ENCODE data around the gene SUSD3.
A peak's percentile ranks its signal among the peaks of the same experiment; 100 is the strongest.

SUSD3 gene

DNA sequence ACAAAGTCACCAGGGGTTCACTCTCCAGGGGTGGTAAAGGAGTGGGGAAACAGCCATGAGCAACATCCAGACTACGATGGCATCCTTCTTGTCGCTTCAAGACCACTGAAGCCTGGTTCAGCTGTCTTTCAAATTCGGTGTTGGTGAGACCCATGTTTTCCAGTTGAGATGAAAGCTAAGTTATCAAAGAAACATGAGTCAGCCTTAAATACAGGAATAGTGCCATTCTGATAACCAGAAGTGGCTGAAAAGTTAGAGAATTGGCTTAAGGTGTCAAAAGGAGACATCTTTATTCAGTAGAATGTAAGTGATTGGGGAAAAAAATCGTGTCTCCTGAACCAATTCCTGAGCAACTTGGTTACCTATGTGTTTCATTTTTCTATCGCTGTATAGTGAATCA is 30.5 kb downstream of the SUSD3 start:
- Mint-ChIP-seq H3K36me3 (peaks cover 20% of the 10 kb centered on the region), H3K27ac (no peak overlapping the region), H3K9me3 (peaks cover 4% of the 10 kb centered on the region), H3K4me1 (peaks cover 64% of the 10 kb centered on the region), H3K4me3 (no peak overlapping the region)
- DNase-seq (ENCODE audit: low spot score in 2 of 2): no peak
- ATAC-seq: no peak

DNA sequence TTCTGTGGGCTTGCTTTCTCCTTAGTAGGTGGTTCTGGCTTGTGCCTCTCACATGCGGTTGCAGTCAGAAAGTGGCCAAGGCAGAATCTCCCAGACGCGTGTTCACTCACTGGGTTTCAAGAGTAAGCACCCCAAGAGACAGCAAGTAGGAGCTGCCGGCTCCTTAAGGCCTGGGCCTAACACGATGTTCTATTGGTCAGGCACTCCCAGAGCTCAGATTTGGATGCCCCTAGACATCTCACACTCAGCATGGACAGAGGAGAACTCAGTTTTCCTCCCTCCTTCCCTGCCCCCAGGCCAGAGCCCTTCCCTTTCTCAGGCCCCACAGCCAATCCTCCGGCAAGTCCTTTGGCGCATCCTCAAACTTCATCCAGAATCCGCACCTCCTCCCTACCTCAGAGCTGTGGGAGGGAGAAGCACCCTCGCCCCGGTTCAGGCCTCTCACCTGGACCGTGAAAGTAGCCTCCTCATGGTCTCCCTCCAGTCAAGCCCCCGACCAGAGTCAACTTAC is 31.0 kb downstream of the SUSD3 start:
- Mint-ChIP-seq H3K4me1 (peaks cover 68% of the 10 kb centered on the region), H3K9me3 (peaks cover 4% of the 10 kb centered on the region), H3K4me3 (no peak overlapping the region), H3K27ac (no peak overlapping the region), H3K36me3 (peaks cover 22% of the 10 kb centered on the region)
- DNase-seq (ENCODE audit: low spot score in 2 of 2) (no peak), ATAC-seq (no peak)

DNA sequence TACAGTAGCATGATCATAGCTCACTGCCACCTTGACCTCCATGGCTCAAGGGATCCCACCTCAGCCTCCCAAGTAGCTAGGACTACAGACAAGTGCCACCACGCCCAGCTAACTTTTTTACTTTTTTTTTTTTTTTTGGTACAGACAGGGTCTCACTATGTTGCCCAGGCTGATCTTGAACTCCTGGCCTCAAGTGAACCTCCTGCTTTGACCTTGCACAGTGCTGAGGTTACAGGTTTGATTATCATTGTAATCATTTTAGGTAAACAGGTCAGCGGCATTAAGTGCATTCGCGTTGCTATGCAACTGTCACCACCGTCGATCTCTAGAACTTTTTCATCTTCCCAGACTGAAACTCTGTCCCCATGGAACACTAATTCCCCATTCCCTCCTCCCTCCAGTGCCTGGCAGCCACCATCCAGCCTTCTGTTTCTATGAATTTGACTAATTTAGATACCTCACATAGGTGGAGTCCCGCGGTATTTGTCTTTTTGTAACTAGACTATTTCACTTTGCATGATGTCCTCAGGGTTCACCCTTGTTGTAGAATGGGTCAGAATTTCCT is 31.7 kb downstream of the SUSD3 start:
- ATAC-seq (no peak), DNase-seq (ENCODE audit: low spot score in 2 of 2) (no peak)
- H3K4me3 Mint-ChIP-seq: no peak overlapping the region
- H3K4me1 Mint-ChIP-seq: peaks cover 73% of the 10 kb centered on the region
- peaks cover 4% of the 10 kb centered on the region for H3K9me3 Mint-ChIP-seq
- H3K36me3 Mint-ChIP-seq: peaks cover 25% of the 10 kb centered on the region
- H3K27ac Mint-ChIP-seq: no peak overlapping the region

DNA sequence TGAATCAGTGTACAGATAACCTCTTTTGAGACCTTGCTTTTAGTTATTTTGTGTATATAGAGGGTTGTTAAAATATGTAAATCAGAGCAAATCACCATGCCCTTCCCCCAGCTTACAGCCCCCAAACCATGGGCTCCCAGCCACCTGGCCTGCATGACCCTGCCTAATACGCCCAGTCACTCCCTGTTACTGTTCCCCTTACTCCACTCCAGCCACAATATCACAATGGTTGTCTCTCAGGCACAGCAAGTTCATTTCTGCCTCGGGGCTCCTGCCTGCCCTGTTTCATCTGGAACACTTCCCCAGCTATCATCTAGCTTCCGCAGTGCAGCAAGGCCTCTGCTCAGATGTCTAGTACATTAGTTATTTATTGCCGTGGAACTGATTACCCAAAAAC is 32.6 kb downstream of the SUSD3 start:
- Mint-ChIP-seq H3K4me3 (peak overlapping the region; percentile 43), H3K4me1 (peaks cover 73% of the 10 kb centered on the region), H3K9me3 (peaks cover 4% of the 10 kb centered on the region), H3K27ac (peak overlapping the region; percentile 86), H3K36me3 (peaks cover 16% of the 10 kb centered on the region)
- ATAC-seq: no peak
- no peak for DNase-seq (ENCODE audit: low spot score in 2 of 2)

DNA sequence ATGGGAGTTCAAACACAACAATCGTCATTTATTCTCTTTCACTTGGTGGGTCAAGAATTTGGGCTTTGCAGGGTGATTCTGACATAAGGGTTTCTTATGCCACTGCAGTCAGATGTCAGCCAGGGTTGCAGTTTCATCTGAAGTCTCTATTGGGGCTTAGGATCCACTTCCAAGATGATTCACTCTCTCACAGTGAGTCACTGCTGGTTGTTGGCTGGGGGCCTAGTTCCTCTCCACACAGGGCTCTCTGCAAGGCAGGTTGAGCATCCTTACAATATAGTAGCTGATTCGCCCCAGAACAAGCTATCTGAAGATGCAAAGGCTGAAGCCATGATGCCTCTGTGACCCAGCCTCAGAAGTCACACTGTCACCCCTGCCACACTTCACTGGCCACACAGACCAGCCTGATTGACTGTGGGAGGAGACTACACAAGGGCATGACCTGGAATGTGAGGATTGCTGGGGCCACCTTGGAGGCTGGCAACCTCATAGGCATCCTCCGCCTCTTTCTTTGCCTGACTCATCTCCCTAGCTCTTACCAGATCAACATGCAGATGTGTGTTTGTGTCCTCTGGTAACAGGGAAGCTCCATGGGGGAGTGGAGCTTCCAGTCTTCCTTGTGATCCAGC is 33.1 kb downstream of the SUSD3 start:
- H3K9me3 Mint-ChIP-seq: peaks cover 4% of the 10 kb centered on the region
- H3K4me3 Mint-ChIP-seq: peak overlapping the region; percentile 43
- peak in 1 of 2 donors; percentile 76 for DNase-seq (ENCODE audit: low spot score in 2 of 2)
- ATAC-seq: peak; percentile 64
- peaks cover 14% of the 10 kb centered on the region for H3K36me3 Mint-ChIP-seq
- peak overlapping the region; percentile 86 for H3K27ac Mint-ChIP-seq
- peaks cover 71% of the 10 kb centered on the region for H3K4me1 Mint-ChIP-seq

DNA sequence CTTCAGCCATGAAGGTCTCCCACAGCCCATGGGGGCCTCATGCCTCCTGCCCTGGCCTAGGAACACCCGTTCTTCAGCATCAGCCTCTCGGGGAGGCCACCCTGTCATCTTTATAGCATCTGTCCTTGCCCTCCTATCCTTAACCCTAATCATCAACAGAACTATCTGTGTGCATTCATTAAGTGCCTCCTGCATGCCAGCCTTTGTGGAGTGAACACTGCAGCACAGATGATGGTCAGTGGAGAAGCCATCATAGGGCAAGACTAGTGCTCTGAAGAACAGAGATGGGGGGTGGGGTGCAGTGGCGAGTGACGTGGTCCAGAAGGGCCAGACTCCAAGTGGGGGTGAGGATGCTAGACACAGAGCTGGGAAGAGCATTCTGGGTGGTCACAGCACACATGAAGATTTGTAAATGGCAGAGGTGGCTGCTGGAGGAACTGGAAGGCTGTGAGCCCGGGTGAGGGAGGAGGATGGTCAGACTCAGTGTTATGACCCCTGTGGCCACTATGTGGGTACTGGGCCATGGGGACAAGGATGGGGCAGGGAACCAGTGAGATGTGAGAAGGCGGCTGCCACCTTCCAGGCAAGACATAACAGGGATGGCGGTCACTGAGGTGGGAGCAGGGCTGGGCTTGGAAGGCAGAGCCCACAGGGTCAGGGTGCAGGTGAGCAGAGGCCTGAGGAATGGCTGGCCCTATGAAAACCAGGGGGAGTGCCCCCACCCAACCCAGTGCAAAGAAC is 33.9 kb downstream of the SUSD3 start:
- DNase-seq (ENCODE audit: low spot score in 2 of 2) (no peak), ATAC-seq (no peak)
- Mint-ChIP-seq H3K4me1 (peaks cover 74% of the 10 kb centered on the region), H3K9me3 (peaks cover 4% of the 10 kb centered on the region), H3K4me3 (peak overlapping the region; percentile 43), H3K27ac (peak overlapping the region; percentile 86), H3K36me3 (peaks cover 12% of the 10 kb centered on the region)

DNA sequence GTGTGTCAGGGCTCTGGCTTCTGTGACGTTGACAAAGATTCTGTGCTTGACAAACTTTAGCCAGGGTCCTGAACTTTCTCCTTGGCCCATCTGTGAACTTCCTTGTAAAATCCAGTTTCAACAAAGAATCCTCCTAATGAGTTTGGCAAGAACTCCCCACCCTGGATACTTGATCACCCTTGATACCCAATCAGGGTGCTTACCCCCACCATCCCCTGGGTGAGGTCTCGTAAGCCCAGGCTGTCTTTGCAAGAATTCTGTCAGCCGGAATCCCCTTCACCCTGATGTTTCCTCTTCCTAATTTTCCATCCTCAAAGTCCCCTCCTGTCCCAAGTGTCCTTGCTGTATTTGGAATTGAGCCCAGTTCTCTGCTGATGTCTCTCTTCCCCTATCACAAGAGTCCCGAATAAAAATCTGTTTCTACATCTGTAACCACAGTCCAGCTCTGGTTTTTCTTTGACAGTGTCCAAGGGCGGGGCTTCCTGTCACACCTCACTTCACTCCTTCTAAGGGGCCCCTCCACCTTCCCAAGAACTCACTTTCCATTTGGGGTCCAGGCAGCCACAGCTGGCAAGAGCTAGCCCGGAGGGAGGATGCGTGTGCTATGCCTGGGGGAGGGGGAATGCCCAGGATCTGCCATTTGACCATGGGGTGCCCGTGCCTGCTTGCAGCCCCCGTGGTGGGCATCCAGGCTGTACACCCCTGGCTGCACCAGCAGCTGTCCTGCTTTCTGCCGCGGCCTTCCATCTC is 34.8 kb downstream of the SUSD3 start:
- ATAC-seq: no peak
- H3K9me3 Mint-ChIP-seq: peaks cover 4% of the 10 kb centered on the region
- peak overlapping the region; percentile 93 for H3K4me3 Mint-ChIP-seq
- H3K36me3 Mint-ChIP-seq: peaks cover 12% of the 10 kb centered on the region
- no peak for DNase-seq (ENCODE audit: low spot score in 2 of 2)
- peak overlapping the region; percentile 92 for H3K27ac Mint-ChIP-seq
- peaks cover 77% of the 10 kb centered on the region for H3K4me1 Mint-ChIP-seq

DNA sequence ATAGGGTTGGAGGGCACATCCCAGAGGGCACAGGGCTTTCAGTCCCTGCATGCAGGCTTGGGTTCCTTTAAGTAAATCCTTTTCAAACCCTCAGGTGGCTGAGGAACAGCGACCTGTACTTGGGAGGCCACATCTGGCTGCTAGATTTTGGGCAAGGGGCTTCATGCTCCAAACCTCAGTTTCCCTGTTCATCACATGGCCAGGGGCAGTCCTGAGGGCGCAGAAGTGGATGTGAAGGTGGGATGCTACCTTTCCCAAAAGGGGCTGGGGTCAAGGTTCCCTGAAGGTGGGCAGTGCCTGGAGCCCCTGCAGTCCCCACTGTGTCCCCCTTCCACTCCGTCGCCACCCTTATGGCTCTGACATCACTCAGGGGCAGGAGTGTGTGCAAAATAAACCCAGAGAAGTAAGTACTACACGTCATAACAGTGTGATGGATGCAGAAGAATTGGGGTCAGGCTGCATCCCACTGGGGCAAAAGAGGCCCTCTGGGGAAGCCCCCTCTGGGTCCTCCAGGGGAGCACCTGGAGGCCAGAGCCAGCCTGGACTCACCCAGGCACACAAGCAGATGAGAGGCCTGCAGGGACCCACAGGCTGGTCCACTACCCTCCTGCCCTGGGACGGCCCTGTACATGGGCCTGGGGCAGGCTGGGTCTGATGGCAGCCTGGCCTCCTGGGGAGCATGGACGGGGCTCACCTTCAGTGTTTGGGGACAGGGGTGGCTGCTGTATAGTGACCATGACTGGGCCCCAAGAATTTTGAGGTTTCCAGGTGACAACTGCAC is 35.6 kb downstream of the SUSD3 start:
- H3K9me3 Mint-ChIP-seq: peaks cover 4% of the 10 kb centered on the region
- H3K27ac Mint-ChIP-seq: peak overlapping the region; percentile 92
- no peak for DNase-seq (ENCODE audit: low spot score in 2 of 2)
- no peak for ATAC-seq
- H3K36me3 Mint-ChIP-seq: peaks cover 12% of the 10 kb centered on the region
- peak overlapping the region; percentile 93 for H3K4me3 Mint-ChIP-seq
- H3K4me1 Mint-ChIP-seq: peaks cover 73% of the 10 kb centered on the region

DNA sequence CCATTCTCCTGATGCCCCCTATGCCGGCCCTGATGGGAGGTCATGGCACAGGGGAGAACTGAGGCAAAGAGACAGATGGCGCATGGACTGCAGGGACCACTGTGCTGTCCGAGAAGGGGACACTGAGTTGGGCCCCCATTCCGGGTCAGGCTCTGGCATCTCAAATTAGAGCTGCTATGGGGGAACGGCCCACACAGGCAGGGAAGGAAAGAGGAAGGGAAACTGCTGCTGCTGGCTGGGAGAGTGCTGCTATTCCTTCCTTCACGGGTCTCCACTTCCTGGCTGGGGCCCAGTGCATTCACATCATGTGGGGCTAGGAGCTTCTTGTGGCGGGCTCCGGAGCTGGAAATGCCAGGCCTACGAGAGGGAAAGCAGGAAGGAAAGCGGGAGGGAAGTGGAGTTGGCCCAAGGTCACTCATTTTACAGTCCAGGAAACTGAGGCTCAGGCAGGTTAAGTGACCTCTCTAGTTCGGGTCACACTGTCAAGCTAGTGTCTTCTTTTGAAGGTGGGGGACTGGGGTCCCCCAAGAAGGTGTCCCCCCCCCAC is 36.2 kb downstream of the SUSD3 start:
- no peak for DNase-seq (ENCODE audit: low spot score in 2 of 2)
- Mint-ChIP-seq H3K36me3 (peaks cover 12% of the 10 kb centered on the region), H3K9me3 (peaks cover 4% of the 10 kb centered on the region), H3K4me3 (peak overlapping the region; percentile 93), H3K27ac (peak overlapping the region; percentile 92), H3K4me1 (peaks cover 75% of the 10 kb centered on the region)
- no peak for ATAC-seq

DNA sequence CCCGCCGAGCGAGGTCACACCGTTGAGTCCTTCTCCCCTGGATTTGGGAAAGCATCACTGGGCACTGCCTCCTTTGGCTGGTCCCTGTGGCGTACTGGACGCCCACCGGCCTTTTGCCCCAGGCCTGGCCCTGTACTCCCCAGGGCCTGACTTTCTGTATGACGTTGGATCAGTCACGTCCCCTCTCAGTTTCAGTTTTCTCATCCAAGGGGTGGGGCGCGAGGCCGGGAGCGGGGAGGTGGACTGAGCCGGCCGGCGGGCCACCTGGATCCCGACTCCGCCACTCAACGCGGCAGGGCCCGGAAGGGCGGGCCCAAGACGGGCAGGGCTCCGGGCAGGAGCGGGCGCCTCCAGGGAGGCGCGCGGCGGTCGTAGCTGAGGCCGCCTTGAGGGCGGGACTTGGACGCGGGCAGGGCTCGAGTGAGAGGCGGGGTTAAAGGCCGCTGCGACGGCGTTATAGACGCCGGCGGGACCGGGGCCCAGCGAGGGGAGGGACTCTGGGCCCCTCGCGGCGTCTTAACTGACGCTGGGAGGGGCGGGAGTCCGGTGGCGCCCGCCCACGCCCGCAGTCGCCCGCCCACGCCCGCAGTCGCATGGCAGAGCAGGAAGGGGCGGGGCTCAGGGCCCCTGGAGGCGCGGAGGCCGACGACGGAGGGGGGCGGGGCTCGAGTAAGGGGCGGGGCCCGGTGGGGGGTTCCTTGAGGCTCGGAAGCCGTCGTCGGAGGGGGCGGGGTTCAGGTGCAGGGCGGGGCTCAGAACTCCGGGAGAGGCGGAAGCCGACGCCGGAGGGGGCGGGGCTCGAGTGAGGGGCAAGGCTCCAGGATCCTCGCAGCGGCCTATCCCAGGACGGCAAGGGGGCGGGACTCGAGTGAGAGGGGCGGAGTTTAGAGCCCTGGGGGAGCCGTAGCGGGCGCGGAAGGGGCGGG is 37.0 kb downstream of the SUSD3 start:
- ATAC-seq (peak; percentile 81), DNase-seq (ENCODE audit: low spot score in 2 of 2) (peak; percentile 63 to 100)
- Mint-ChIP-seq H3K4me1 (peaks cover 71% of the 10 kb centered on the region), H3K9me3 (peaks cover 4% of the 10 kb centered on the region), H3K36me3 (peaks cover 12% of the 10 kb centered on the region), H3K27ac (peak overlapping the region; percentile 92), H3K4me3 (peak overlapping the region; percentile 93)

DNA sequence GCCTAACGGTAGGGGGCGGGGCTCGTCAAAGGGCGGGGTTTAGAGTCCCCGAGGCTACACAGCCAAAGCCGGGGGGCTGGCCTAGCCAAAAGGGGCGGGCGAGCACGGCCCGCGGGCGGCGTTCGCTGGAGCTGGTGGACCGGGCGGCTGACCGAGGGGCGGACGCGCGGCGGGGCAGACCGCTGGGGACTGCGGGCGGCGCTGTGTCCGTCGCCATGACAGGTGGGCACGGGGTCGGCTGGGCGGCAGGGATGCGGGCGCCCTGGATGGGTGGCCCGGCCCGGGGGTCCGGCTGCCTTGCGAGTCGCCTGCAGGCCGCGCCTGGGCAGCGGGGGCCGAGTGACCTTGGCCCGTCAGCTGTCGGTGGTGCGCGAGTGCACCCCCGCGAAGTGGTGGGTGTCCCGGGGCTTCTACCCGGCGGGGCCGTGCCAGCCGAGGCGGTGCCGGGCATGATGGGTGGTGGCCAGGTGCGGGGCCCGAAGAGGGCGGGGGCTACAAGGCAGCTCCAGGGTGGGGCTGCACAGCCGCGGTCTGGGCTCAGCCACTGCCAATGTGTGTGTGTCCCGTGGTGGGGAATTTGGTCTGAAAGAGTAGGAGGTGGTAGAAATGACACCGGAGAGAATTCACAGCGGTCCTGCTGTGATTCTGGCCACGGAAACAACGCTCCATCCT is 37.8 kb downstream of the SUSD3 start, which contains the start of gene CARD19:
TSS of gene CARD19 (plus strand) at position 87 of the 672 bp plus-strand sequence. CDS start at position 216, 129 bp downstream.
- ATAC-seq: peak; percentile 35
- Mint-ChIP-seq H3K4me1 (peaks cover 69% of the 10 kb centered on the region), H3K36me3 (peaks cover 17% of the 10 kb centered on the region), H3K4me3 (peak within 1 kb of the TSS; percentile 93), H3K27ac (peak within 1 kb of the TSS; percentile 93), H3K9me3 (peaks cover under 1% of the 10 kb centered on the region)
- peak in 1 of 2 donors; percentile 99 for DNase-seq (ENCODE audit: low spot score in 2 of 2)

DNA sequence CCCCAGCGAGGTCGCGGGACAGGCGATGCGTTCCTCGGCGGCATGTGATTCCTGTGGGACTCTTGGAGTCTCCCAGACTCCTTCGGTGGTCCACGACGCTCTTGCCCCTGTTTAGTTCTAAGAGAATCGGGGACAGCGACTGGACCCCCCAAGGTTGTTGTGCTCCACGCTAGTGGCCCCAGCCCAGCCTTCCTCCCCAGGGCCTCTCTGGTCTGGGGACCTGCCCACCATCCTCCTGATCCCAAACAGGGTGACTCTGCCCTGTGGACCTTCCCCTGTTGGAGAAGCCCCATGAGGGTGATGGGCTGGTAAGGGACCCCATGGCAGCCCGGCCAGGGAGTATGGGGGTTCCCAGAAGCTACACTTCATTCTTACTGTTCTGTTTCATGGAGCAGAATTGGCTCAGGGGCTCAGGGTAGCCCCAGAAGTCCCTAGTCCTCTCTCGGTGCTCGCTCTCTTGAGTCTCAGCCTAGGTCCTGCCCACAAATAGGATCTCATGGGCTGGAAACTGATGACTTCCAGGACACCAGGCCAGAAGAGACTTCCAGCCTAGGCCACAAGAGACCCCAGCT is 38.4 kb downstream of the SUSD3 start:
- Mint-ChIP-seq H3K27ac (peak overlapping the region; percentile 93), H3K4me3 (peak overlapping the region; percentile 93), H3K4me1 (peaks cover 63% of the 10 kb centered on the region)

More for the DNA sequence above, 38.4 kb downstream of the SUSD3 start:
- H3K9me3 Mint-ChIP-seq: no peaks in the 10 kb centered on the region
- ATAC-seq: no peak
- no peak for DNase-seq (ENCODE audit: low spot score in 2 of 2)
- peaks cover 21% of the 10 kb centered on the region for H3K36me3 Mint-ChIP-seq
